ENCODE results near the gene DUSP28. TPM values are rescaled to one million over a fixed set of nuclear protein-coding genes. Genes with fewer than 3 reads are reported as not detected.
"Not testable (repeated sequence)": the region's sequence is repeated elsewhere in the genome, so short reads cannot be mapped to it uniquely, and the experiment has no call there.

DUSP28 gene
- total RNA-seq, 1 experiment from 2014 or later: 2.2 TPM

- Mint-ChIP-seq H3K27ac (ENCODE audit: unreplicated experiment) (no peak overlapping the region), H3K4me1 (ENCODE audit: low read depth, unreplicated experiment) (no peaks in the 10 kb centered on the region), H3K9me3 (ENCODE audit: unreplicated experiment) (peaks cover 33% of the 10 kb centered on the region), H3K4me3 (ENCODE audit: unreplicated experiment) (no peak overlapping the region), H3K36me3 (ENCODE audit: insufficient read depth, unreplicated experiment) (peaks cover 11% of the 10 kb centered on the region), H3K27me3 (ENCODE audit: insufficient read depth, unreplicated experiment) (no peaks in the 10 kb centered on the region)
- no peak for DNase-seq
- Histone ChIP-seq H3K36me3 (ENCODE audit: control insufficient read depth, insufficient read depth, low read length) (no peaks in the 10 kb centered on the region; the same call in 1 of the 2 replicates), H3K27me3 (replicated peaks; ENCODE audit: control insufficient read depth, insufficient read depth, low read length) (no peaks in the 10 kb centered on the region), H3K4me1 (0 out of 2 replicates have a peak, but pooled peaks cover 4% of the 10 kb centered on the region), H3K9me3 (peaks cover 11% of the 10 kb centered on the region), H3K4me3 (ENCODE audit: low read depth, low read length) (no peak overlapping the region)
- CTCF ChIA-PET: no interaction called here
- no peak for TF ChIP-seq CTCF (IDR thresholded peaks at IDR 0.05; ENCODE audit: insufficient read depth in 1 of 2, low read depth in 1 of 2, low read length in 1 of 2, severe bottlenecking in 1 of 2, unreplicated experiment in 1 of 2)
- intact Hi-C loops (cut with micrococcal nuclease; ENCODE audit: unreplicated experiment): no loop called here
- POLR2A ChIA-PET: no interaction called here
- no TSS peak for BruUV-seq (replicated peaks)
Measured at GRCh38 chr2:240531038-240531437, 29.1 kb upstream of the DUSP28 start.

GRCh38 chr2:240532031-240532775 lies 28.0 kb upstream of the DUSP28 start:
- 0 out of 2 replicates have a peak, but pooled peaks cover 4% of the 10 kb centered on the region for H3K4me1 ChIP-seq
- Mint-ChIP-seq H3K9me3 (ENCODE audit: unreplicated experiment) (peaks cover 26% of the 10 kb centered on the region), H3K36me3 (ENCODE audit: insufficient read depth, unreplicated experiment) (peaks cover 11% of the 10 kb centered on the region), H3K4me1 (ENCODE audit: low read depth, unreplicated experiment) (peaks cover 1% of the 10 kb centered on the region), H3K27ac (ENCODE audit: unreplicated experiment) (no peak overlapping the region), H3K4me3 (ENCODE audit: unreplicated experiment) (no peak overlapping the region), H3K27me3 (ENCODE audit: insufficient read depth, unreplicated experiment) (no peaks in the 10 kb centered on the region)
- peaks cover 11% of the 10 kb centered on the region for H3K9me3 ChIP-seq
- POLR2A ChIA-PET: no interaction called here
- H3K36me3 ChIP-seq (ENCODE audit: control insufficient read depth, insufficient read depth, low read length): no peaks in the 10 kb centered on the region
- intact Hi-C loops (cut with micrococcal nuclease; ENCODE audit: unreplicated experiment): no loop called here
- no TSS peak for BruUV-seq (replicated peaks)
- DNase-seq: no peak
- no peak for TF ChIP-seq CTCF (IDR thresholded peaks at IDR 0.05; ENCODE audit: insufficient read depth in 1 of 2, low read depth in 1 of 2, low read length in 1 of 2, severe bottlenecking in 1 of 2, unreplicated experiment in 1 of 2)
- no peak overlapping the region for H3K4me3 ChIP-seq (ENCODE audit: low read depth, low read length)
- no peaks in the 10 kb centered on the region for H3K27me3 ChIP-seq (replicated peaks; ENCODE audit: control insufficient read depth, insufficient read depth, low read length)
- CTCF ChIA-PET: no interaction called here

GRCh38 chr2:240538031-240538780 lies 22.0 kb upstream of the DUSP28 start:
- Histone ChIP-seq H3K4me3 (ENCODE audit: low read depth, low read length) (no peak overlapping the region), H3K36me3 (ENCODE audit: control insufficient read depth, insufficient read depth, low read length) (no peaks in the 10 kb centered on the region), H3K27me3 (replicated peaks; ENCODE audit: control insufficient read depth, insufficient read depth, low read length) (no peaks in the 10 kb centered on the region), H3K4me1 (0 out of 2 replicates have a peak, but pooled peaks cover 4% of the 10 kb centered on the region), H3K9me3 (no peaks in the 10 kb centered on the region)
- no peak for TF ChIP-seq CTCF (IDR thresholded peaks at IDR 0.05; ENCODE audit: insufficient read depth in 1 of 2, low read depth in 1 of 2, low read length in 1 of 2, severe bottlenecking in 1 of 2, unreplicated experiment in 1 of 2)
- H3K4me3 Mint-ChIP-seq (ENCODE audit: unreplicated experiment): no peak overlapping the region
- peaks cover 27% of the 10 kb centered on the region for H3K36me3 Mint-ChIP-seq (ENCODE audit: insufficient read depth, unreplicated experiment)
- DNase-seq: no peak
- intact Hi-C loops (cut with micrococcal nuclease; ENCODE audit: unreplicated experiment): no loop called here
- ChIA-PET POLR2A (no interaction called here), CTCF (no interaction called here)
- no peak overlapping the region for H3K27ac Mint-ChIP-seq (ENCODE audit: unreplicated experiment)
- no peaks in the 10 kb centered on the region for H3K27me3 Mint-ChIP-seq (ENCODE audit: insufficient read depth, unreplicated experiment)
- no peaks in the 10 kb centered on the region for H3K9me3 Mint-ChIP-seq (ENCODE audit: unreplicated experiment)
- H3K4me1 Mint-ChIP-seq (ENCODE audit: low read depth, unreplicated experiment): peaks cover 8% of the 10 kb centered on the region
- BruUV-seq (replicated peaks): no TSS peak

- peaks cover 32% of the 10 kb centered on the region for H3K36me3 Mint-ChIP-seq (ENCODE audit: insufficient read depth, unreplicated experiment)
- H3K4me3 Mint-ChIP-seq (ENCODE audit: unreplicated experiment); H3K27me3 Mint-ChIP-seq (ENCODE audit: insufficient read depth, unreplicated experiment); H3K4me1 Mint-ChIP-seq (ENCODE audit: low read depth, unreplicated experiment); H3K9me3 ChIP-seq; H3K27ac Mint-ChIP-seq (ENCODE audit: unreplicated experiment); H3K4me3 ChIP-seq (ENCODE audit: low read depth, low read length); intact Hi-C loops (cut with micrococcal nuclease; ENCODE audit: unreplicated experiment); POLR2A ChIA-PET; H3K9me3 Mint-ChIP-seq (ENCODE audit: unreplicated experiment); H3K36me3 ChIP-seq (ENCODE audit: control insufficient read depth, insufficient read depth, low read length); DNase-seq; BruUV-seq (replicated peaks); H3K27me3 ChIP-seq (replicated peaks; ENCODE audit: control insufficient read depth, insufficient read depth, low read length); H3K4me1 ChIP-seq; CTCF ChIA-PET: not testable (repeated sequence)
Measured at GRCh38 chr2:240539101-240539500, 21.1 kb upstream of the DUSP28 start.
